Left ventricle myocardium inferior (tissue), 1 donor: ENCODE data around the gene SERPIND1. TPM values are rescaled to one million over a fixed set of nuclear protein-coding genes. Genes with fewer than 3 reads are reported as not detected.
A peak's percentile ranks its signal among the peaks of the same experiment; 100 is the strongest.

Experiments used
- DNase-seq: peaks from one replicate; pipeline ENCODE4 v3.0.0-alpha.2; 2020
- H3K27ac ChIP-seq: fragments of 200-600 bp; replicated peaks from 2 replicates; pipeline ENCODE4 v1.8.0; 2021
- H3K27me3 ChIP-seq: fragments of 200-600 bp; 2 replicates; pipeline ENCODE4 v1.8.0; 2021; ENCODE audit warnings: low read depth
- H3K36me3 ChIP-seq: fragments of 200-600 bp; 2 replicates; pipeline ENCODE4 v1.8.0; 2021
- H3K4me1 ChIP-seq: fragments of 200-600 bp; 2 replicates; pipeline ENCODE4 v1.8.0; 2021
- H3K4me3 ChIP-seq: fragments of 200-600 bp; 2 replicates; pipeline ENCODE4 v1.8.0; 2021; ENCODE audit warnings: mild to moderate bottlenecking, moderate library complexity
- H3K9me3 ChIP-seq: fragments of 200-600 bp; replicated peaks from 2 replicates; pipeline ENCODE4 v1.8.0; 2021
- intact Hi-C: fragments of 100-400 bp; cut with micrococcal nuclease; formaldehyde crosslinking; loops from one replicate; pipeline ENCODE4 v1.11.0; 2022
- total RNA-seq: library from RNA; stranded (reverse); fragmentation: NEBNext Ultra II Directional; extraction: Animal tissue kit (Norgen Biotek cat#: 25700); gene quantifications from one replicate; pipeline ENCODE4 v1.2.1, GENCODE V29; 2021
- TF ChIP-seq, protein P1 (sequence below): fragments of 200-600 bp; IDR thresholded peaks from 2 replicates; pipeline ENCODE4 v1.8.0; 2021; ENCODE audit warnings: antibody characterized with exemption, mild to moderate bottlenecking, borderline replicate concordance
- donor health status: DM: no; HTN: yes; CAD: no; lungs with severe emphysema.

Gene SERPIND1
- total RNA-seq, 1 donor from 2014 or later = 0.16 TPM

DNA sequence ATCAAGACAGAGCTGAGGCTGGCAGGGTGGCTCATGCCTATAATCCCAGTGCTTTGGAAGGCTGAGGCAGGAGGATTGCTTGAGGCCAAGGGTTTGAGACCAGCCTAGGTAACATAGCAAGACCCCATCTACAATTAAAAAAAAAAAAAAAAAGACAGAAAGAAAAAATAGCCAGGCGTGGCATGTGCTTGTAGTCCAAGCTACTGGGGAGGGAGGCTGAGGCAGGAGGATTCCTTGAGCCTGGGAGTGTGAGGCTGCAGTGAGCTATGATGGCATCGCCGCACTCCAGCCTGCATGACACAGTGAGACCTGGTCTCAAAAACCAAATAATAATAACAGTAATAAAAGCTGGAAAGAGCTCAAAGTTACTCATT lies 9.4 kb downstream of the SERPIND1 start:
- Histone ChIP-seq H3K9me3 (no peaks in the 10 kb centered on the region), H3K4me3 (no peak overlapping the region), H3K4me1 (peaks cover 26% of the 10 kb centered on the region), H3K27ac (no peak overlapping the region), H3K36me3 (peaks cover 39% of the 10 kb centered on the region), H3K27me3 (no peaks in the 10 kb centered on the region)
- no peak for DNase-seq
- intact Hi-C loops = no loop called here
- TF ChIP-seq, protein P1, sequence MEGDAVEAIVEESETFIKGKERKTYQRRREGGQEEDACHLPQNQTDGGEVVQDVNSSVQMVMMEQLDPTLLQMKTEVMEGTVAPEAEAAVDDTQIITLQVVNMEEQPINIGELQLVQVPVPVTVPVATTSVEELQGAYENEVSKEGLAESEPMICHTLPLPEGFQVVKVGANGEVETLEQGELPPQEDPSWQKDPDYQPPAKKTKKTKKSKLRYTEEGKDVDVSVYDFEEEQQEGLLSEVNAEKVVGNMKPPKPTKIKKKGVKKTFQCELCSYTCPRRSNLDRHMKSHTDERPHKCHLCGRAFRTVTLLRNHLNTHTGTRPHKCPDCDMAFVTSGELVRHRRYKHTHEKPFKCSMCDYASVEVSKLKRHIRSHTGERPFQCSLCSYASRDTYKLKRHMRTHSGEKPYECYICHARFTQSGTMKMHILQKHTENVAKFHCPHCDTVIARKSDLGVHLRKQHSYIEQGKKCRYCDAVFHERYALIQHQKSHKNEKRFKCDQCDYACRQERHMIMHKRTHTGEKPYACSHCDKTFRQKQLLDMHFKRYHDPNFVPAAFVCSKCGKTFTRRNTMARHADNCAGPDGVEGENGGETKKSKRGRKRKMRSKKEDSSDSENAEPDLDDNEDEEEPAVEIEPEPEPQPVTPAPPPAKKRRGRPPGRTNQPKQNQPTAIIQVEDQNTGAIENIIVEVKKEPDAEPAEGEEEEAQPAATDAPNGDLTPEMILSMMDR = no peak

GRCh38 chr22:20783844-20784723 lies 10.2 kb downstream of the SERPIND1 start:
- no peak overlapping the region for H3K4me3 ChIP-seq
- H3K27ac ChIP-seq = no peak overlapping the region
- H3K9me3 ChIP-seq = no peaks in the 10 kb centered on the region
- peaks cover 28% of the 10 kb centered on the region for H3K4me1 ChIP-seq
- no peak for DNase-seq
- TF ChIP-seq, protein P1 = peak; percentile 71
- intact Hi-C loops = no loop called here
- H3K27me3 ChIP-seq = no peaks in the 10 kb centered on the region
- H3K36me3 ChIP-seq = peaks cover 39% of the 10 kb centered on the region

DNA sequence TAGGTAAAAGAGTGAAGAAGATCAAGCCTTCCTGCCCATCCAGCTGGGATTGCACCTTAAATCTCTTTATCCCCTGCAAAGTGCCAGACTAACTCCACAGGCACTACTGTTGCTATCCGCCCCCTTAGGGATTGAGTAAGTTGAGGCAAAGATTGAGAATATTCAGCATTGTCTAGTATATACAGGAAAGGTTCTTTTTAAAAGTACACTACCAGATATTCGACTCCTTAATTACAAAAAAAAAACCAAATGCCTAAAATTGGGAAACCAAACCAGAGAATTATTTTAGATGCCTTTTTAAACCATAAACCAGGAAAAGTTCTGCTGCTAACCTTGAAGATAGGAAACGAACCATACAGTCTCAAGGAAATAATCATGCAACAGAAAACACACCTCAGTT lies 11.5 kb downstream of the SERPIND1 start:
- no peak for DNase-seq
- Histone ChIP-seq H3K4me1 (peaks cover 28% of the 10 kb centered on the region), H3K9me3 (no peaks in the 10 kb centered on the region), H3K36me3 (peaks cover 37% of the 10 kb centered on the region), H3K4me3 (no peak overlapping the region), H3K27ac (no peak overlapping the region), H3K27me3 (no peaks in the 10 kb centered on the region)
- TF ChIP-seq, protein P1 = no peak
- intact Hi-C loops = no loop called here

DNA sequence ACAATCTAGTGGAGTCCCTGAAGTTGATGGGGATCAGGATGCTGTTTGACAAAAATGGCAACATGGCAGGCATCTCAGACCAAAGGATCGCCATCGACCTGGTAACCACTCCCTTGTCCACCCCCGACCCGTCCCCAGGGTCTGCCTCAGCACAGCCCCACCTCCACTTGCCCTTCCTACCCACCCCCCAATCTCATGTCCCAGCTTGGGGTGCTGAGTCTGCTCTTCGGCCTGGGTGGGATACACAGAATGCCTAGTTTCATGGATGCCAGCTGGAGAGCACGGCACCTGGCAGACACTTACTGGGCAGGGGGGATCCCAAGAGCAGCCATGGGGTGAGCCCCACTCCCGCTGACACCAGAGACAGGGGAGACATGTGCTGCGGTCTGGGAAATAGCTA lies 12.1 kb downstream of the SERPIND1 start:
- H3K4me3 ChIP-seq = no peak overlapping the region
- H3K27me3 ChIP-seq = no peaks in the 10 kb centered on the region
- intact Hi-C loops = no loop called here
- H3K36me3 ChIP-seq = peaks cover 38% of the 10 kb centered on the region
- no peaks in the 10 kb centered on the region for H3K9me3 ChIP-seq
- TF ChIP-seq, protein P1 = no peak
- DNase-seq = no peak
- peaks cover 28% of the 10 kb centered on the region for H3K4me1 ChIP-seq
- no peak overlapping the region for H3K27ac ChIP-seq

GRCh38 chr22:20786536-20786979 lies 12.6 kb downstream of the SERPIND1 start:
- intact Hi-C loops = no loop called here
- H3K4me3 ChIP-seq = no peak overlapping the region
- no peaks in the 10 kb centered on the region for H3K27me3 ChIP-seq
- H3K4me1 ChIP-seq = peaks cover 28% of the 10 kb centered on the region
- H3K27ac ChIP-seq = peak overlapping the region; percentile 52
- TF ChIP-seq, protein P1 = no peak
- no peak for DNase-seq
- no peaks in the 10 kb centered on the region for H3K9me3 ChIP-seq
- peaks cover 43% of the 10 kb centered on the region for H3K36me3 ChIP-seq
